Measurements from ENCODE around the gene SSR1. TPM values are rescaled to one million over a fixed set of nuclear protein-coding genes. Genes with fewer than 3 reads are reported as not detected.

Gene SSR1
- total and polyA plus RNA-seq, 9 of the 15 experiments (the other 6 are each of a cell fraction or from before 2014, with no cell fraction given), result 87.7 to 220 (median 144) TPM

- no peak for TF ChIP-seq HES1 (IDR thresholded peaks at IDR 0.05; ENCODE audit: low read depth)
Observed at GRCh38 chr6:7258231-7258763, 54.7 kb downstream of the SSR1 start (continued).

GRCh38 chr6:7257521-7258230 lies 55.3 kb downstream of the SSR1 start:
- no peak overlapping the region for H3K4me2 ChIP-seq (ENCODE audit: insufficient read depth, low read length)
- H3K4me1 ChIP-seq (replicated peaks in 1 of 2; ENCODE audit: control insufficient read depth in 2 of 2, insufficient read depth in 2 of 2, low read length in 2 of 2), result peaks cover 32 to 44% of the 10 kb centered on the region in 2 experiments
- H3K79me2 ChIP-seq (ENCODE audit: control insufficient read depth, insufficient read depth, low read length), result no peaks in the 10 kb centered on the region
- DNase-seq (ENCODE audit: extremely low read depth in 1 of 4, low spot score in 3 of 4) (no peak), ATAC-seq (no peak), FAIRE-seq (no peak)
- WGBS (ENCODE audit: insufficient coverage, low coverage, missing lambda C conversion rate), result 64% methylated on average over 18 of the region's 18 CpGs
- H2AFZ ChIP-seq (ENCODE audit: low read depth, low read length), result peak overlapping the region; percentile 57; the same call in 1 of the 2 replicates
- intact Hi-C loops (cut with micrococcal nuclease), result loop anchor here (5.0 kb wide), 1 partner anchor 700 kb away; no protein-coding TSS in a partner anchor
- in situ Hi-C loops (cut with MboI), result no loop called here
- no peak overlapping the region for H3K27ac ChIP-seq (ENCODE audit: extremely low read depth, low read depth, low read length)
- no peaks in the 10 kb centered on the region for H3K9me3 ChIP-seq (replicated peaks; ENCODE audit: control insufficient read depth, insufficient read depth, low read depth, low read length)
- no peaks in the 10 kb centered on the region for H3K9me1 ChIP-seq (ENCODE audit: control insufficient read depth, insufficient read depth, low read length)
- CTCF ChIA-PET (ENCODE audit: low intra/inter-chr PET ratio), result no interaction called here
- POLR2A ChIA-PET, result interaction anchor here (1.5 kb wide), 1 partner anchor 8 kb away, joined by 5 read pairs; no protein-coding TSS in a partner anchor
- H3K27me3 ChIP-seq (ENCODE audit: control insufficient read depth in 2 of 2, insufficient read depth in 2 of 2, low read length in 2 of 2), result no peaks in the 10 kb centered on the region; a peak in 1 of 5 replicates
- BruUV-seq (replicated peaks), result no TSS peak
- H3K36me3 ChIP-seq (ENCODE audit: control insufficient read depth, insufficient read depth, low read length), result no peaks in the 10 kb centered on the region
- H4K20me1 ChIP-seq (replicated peaks; ENCODE audit: control insufficient read depth, insufficient read depth, low read length), result no peaks in the 10 kb centered on the region
- no peak overlapping the region for H3K4me3 ChIP-seq
- H3K9ac ChIP-seq (ENCODE audit: insufficient read depth in 1 of 2, low read depth in 2 of 2, low read length in 2 of 2), result peak overlapping the region in 1 of 2 experiments; percentile 80; a peak in 2 of 4 replicates
- TF ChIP-seq MGA (IDR thresholded peaks at IDR 0.05) (no peak), FOXJ3 (CRISPR knock-in tag; IDR thresholded peaks at IDR 0.05) (no peak), NELFE (IDR thresholded peaks at IDR 0.05; ENCODE audit: insufficient read depth, insufficient read length) (no peak), NFIC (IDR thresholded peaks at IDR 0.05) (no peak), SIN3A (IDR thresholded peaks at IDR 0.05; ENCODE audit: borderline replicate concordance in 2 of 2, control insufficient read depth in 1 of 2, low read depth in 2 of 2, low read length in 2 of 2) (no peak), KLF16 (IDR thresholded peaks at IDR 0.05) (no peak)
